Activated CD4-positive, alpha-beta T cell treated with anti-CD3 and anti-CD28 coated beads for 36 hours (primary cell): ENCODE results near the gene OS9. TPM values are rescaled to one million over a fixed set of nuclear protein-coding genes. Genes with fewer than 3 reads are reported as not detected.

Experiments
- microRNA-seq: library from miRNA; unstranded; fragments of <30 nt; microRNA quantifications from one replicate; pipeline ENCODE4 v1.2.0, GENCODE V29; 2021; ENCODE audit warnings: borderline replicate concordance
- total RNA-seq, 2 experiments: library from RNA; stranded (reverse); gene quantifications; one replicate each; pipeline ENCODE4 v1.2.3, GENCODE V29; 2021

Gene OS9
- total RNA-seq, 2 experiments from 2014 or later = 61.7 to 63.2 TPM

Small RNA genes lying within 50 kb of the gene (microRNA-seq; reads per million reads assigned to microRNA genes)
- not detected for gene MIR6759

Other genes starting within 250 kb of the OS9 start
- 1 to 10 TPM; 1.2 to 1.5 TPM for gene INHBE, start 238.8 kb upstream of the OS9 start, total RNA-seq
- gene GLI1, start 234.3 kb upstream of the OS9 start, total RNA-seq = under 1 TPM; 0.40 to 0.73 TPM
- 100 to 1,000 TPM in 1 of 2 experiments, 10 to 100 TPM in 1; 77.7 to 101 TPM for gene ARHGAP9, start 214.3 kb upstream of the OS9 start, total RNA-seq
- 100 to 1,000 TPM; 389 to 583 TPM for gene MARS1, start 206.1 kb upstream of the OS9 start, total RNA-seq
- gene DDIT3, start 173.6 kb upstream of the OS9 start, total RNA-seq = 10 to 100 TPM; 31.2 to 32.2 TPM
- 10 to 100 TPM; 31.3 to 43.6 TPM for gene MBD6, start 171.3 kb upstream of the OS9 start, total RNA-seq
- 10 to 100 TPM; 69.7 to 81.2 TPM for gene DCTN2, start 146.9 kb upstream of the OS9 start, total RNA-seq
- gene KIF5A, start 144.1 kb upstream of the OS9 start, total RNA-seq = 1 to 10 TPM; 1.3 to 1.4 TPM
- gene PIP4K2C, start 102.9 kb upstream of the OS9 start, total RNA-seq = 10 to 100 TPM; 12.1 to 14.9 TPM
- gene DTX3, start 89.3 kb upstream of the OS9 start, total RNA-seq = 10 to 100 TPM; 16.7 to 17.0 TPM
- gene ARHGEF25, start 82.7 kb upstream of the OS9 start, total RNA-seq = 1 to 10 TPM; 2.2 to 2.6 TPM
- 1 to 10 TPM; 1.4 to 1.5 TPM for gene B4GALNT1, start 60.9 kb upstream of the OS9 start, total RNA-seq
- gene AGAP2, start 44.6 kb downstream of the OS9 start, total RNA-seq = 10 to 100 TPM; 28.0 to 46.9 TPM
- 10 to 100 TPM; 13.6 to 15.9 TPM for gene TSPAN31, start 50.9 kb downstream of the OS9 start, total RNA-seq
- gene CDK4, start 58.2 kb downstream of the OS9 start, total RNA-seq = 100 to 1,000 TPM; 132 to 208 TPM
- gene MARCHF9, start 61.0 kb downstream of the OS9 start, total RNA-seq = 10 to 100 TPM; 20.9 to 22.5 TPM
- gene CYP27B1, start 72.9 kb downstream of the OS9 start, total RNA-seq = 1 to 10 TPM; 6.6 to 6.8 TPM
- gene METTL1, start 78.0 kb downstream of the OS9 start, total RNA-seq = 10 to 100 TPM; 31.9 to 33.5 TPM
- 1 to 10 TPM; 2.5 to 3.9 TPM for gene EEF1AKMT3, start 78.5 kb downstream of the OS9 start, total RNA-seq
- gene TSFM, start 88.7 kb downstream of the OS9 start, total RNA-seq = 10 to 100 TPM; 30.7 to 56.9 TPM
- gene AVIL, start 124.6 kb downstream of the OS9 start, total RNA-seq = under 1 TPM; 0.53 to 0.75 TPM
- 10 to 100 TPM; 80.9 to 85.4 TPM for gene CTDSP2, start 152.6 kb downstream of the OS9 start, total RNA-seq
- gene ATP23, start 247.4 kb downstream of the OS9 start, total RNA-seq = 10 to 100 TPM; 17.8 to 17.9 TPM